Measurements from ENCODE around the gene HAUS8. TPM values are rescaled to one million over a fixed set of nuclear protein-coding genes. Genes with fewer than 3 reads are reported as not detected.

The HAUS8 gene
- total and polyA plus RNA-seq, 10 of the 15 experiments (the other 5 are each of a cell fraction or from before 2014, with no cell fraction given), result 22.7 to 43.9 (median 34.4) TPM

GRCh38 chr19:17021793-17022590, 53.3 kb downstream of the HAUS8 start:
- Histone ChIP-seq H2AFZ (ENCODE audit: control insufficient read depth, low read depth, low read length) (no peak overlapping the region), H3K4me3 (no peak overlapping the region), H3K27me3 (replicated peaks in 1 of 2; ENCODE audit: control insufficient read depth in 2 of 2, insufficient read depth in 2 of 2, low read length in 1 of 2) (peaks cover 3 to 9% of the 10 kb centered on the region in 2 experiments; a peak in 3 of 4 replicates), H3K9me3 (replicated peaks; ENCODE audit: control insufficient read depth, insufficient read depth, low read length) (peaks cover 2% of the 10 kb centered on the region; the same call in 2 of the 3 replicates), H3K27ac (ENCODE audit: control insufficient read depth, insufficient read depth) (no peak overlapping the region), H4K20me1 (ENCODE audit: control insufficient read depth, insufficient read depth) (no peaks in the 10 kb centered on the region), H3K79me2 (ENCODE audit: control insufficient read depth, insufficient read depth, low read length) (no peaks in the 10 kb centered on the region), H3K4me2 (ENCODE audit: control insufficient read depth, insufficient read depth) (no peak overlapping the region), H3K9ac (ENCODE audit: control insufficient read depth, insufficient read depth, low read length) (no peak overlapping the region), H3K36me3 (ENCODE audit: control insufficient read depth in 2 of 2, insufficient read depth in 2 of 2, low read length in 1 of 2) (no peaks in the 10 kb centered on the region), H3K4me1 (ENCODE audit: control insufficient read depth, insufficient read depth, low read length) (no peaks in the 10 kb centered on the region)
- 7% methylated on average over 12 of the region's 12 CpGs for WGBS (ENCODE audit: insufficient coverage, insufficient replicate concordance, low lambda C conversion rate, missing lambda C conversion rate)
- in situ Hi-C loops (cut with MboI) (no loop called here), intact Hi-C loops (cut with micrococcal nuclease; ENCODE audit: unreplicated experiment) (no loop called here)
- ChIA-PET SMC1A (ENCODE audit: uncharacterized antibody, unreplicated experiment) (interaction anchor here (0.6 kb wide), 1 partner anchor 589 kb away, joined by 3 read pairs; no protein-coding TSS in a partner anchor), POLR2A (no interaction called here), CTCF (no interaction called here), RAD21 (ENCODE audit: unreplicated experiment) (no interaction called here)
- ATAC-seq (no peak), DNase-seq (ENCODE audit: low read depth, low spot score) (no peak), FAIRE-seq (no peak)
- BruUV-seq (replicated peaks), result no TSS peak
- TF ChIP-seq ZBTB11 (CRISPR knock-in tag; IDR thresholded peaks at IDR 0.05) (no peak), GATAD2B (conservative IDR thresholded peaks at IDR 0.05; ENCODE audit: low read depth) (no peak), SMC3 (IDR thresholded peaks at IDR 0.05; ENCODE audit: borderline replicate concordance, low read length) (no peak), EED (IDR thresholded peaks at IDR 0.05; ENCODE audit: low read depth) (no peak), PRDM15 (CRISPR knock-in tag; IDR thresholded peaks at IDR 0.05) (no peak), IRF4 (IDR thresholded peaks at IDR 0.05; ENCODE audit: low read depth, low read length) (no peak), RELB (IDR thresholded peaks at IDR 0.05; ENCODE audit: low read depth) (no peak), EZH2 (IDR thresholded peaks at IDR 0.05; ENCODE audit: borderline replicate concordance, control insufficient read depth, low read depth, low read length) (no peak), IRF5 (IDR thresholded peaks at IDR 0.05; ENCODE audit: borderline replicate concordance) (no peak)
- TF ChIP-seq, protein P1, sequence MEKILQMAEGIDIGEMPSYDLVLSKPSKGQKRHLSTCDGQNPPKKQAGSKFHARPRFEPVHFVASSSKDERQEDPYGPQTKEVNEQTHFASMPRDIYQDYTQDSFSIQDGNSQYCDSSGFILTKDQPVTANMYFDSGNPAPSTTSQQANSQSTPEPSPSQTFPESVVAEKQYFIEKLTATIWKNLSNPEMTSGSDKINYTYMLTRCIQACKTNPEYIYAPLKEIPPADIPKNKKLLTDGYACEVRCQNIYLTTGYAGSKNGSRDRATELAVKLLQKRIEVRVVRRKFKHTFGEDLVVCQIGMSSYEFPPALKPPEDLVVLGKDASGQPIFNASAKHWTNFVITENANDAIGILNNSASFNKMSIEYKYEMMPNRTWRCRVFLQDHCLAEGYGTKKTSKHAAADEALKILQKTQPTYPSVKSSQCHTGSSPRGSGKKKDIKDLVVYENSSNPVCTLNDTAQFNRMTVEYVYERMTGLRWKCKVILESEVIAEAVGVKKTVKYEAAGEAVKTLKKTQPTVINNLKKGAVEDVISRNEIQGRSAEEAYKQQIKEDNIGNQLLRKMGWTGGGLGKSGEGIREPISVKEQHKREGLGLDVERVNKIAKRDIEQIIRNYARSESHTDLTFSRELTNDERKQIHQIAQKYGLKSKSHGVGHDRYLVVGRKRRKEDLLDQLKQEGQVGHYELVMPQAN (conservative IDR thresholded peaks at IDR 0.05), result no peak
